ENCODE results near the gene ZCCHC9. TPM values are rescaled to one million over a fixed set of nuclear protein-coding genes. Genes with fewer than 3 reads are reported as not detected.
"Not testable (repeated sequence)": the region's sequence is repeated elsewhere in the genome, so short reads cannot be mapped to it uniquely, and the experiment has no call there.

Gene ZCCHC9
- total and polyA plus RNA-seq, 9 donors, result 14.7 to 27.8 (median 20.7) TPM

GRCh38 chr5:81269751-81270393 lies 31.5 kb upstream of the ZCCHC9 start:
- no peaks in the 10 kb centered on the region for H3K36me3 ChIP-seq
- H3K27ac ChIP-seq, result no peak overlapping the region
- H3K9me3 ChIP-seq, result no peaks in the 10 kb centered on the region
- no peak for DNase-seq
- WGBS, 3 donors, result 95 to 96% (median 95%) methylated on average over 8 of the region's 8 CpGs
- no peaks in the 10 kb centered on the region for H3K27me3 ChIP-seq
- H3K4me1 ChIP-seq (ENCODE audit: insufficient read depth), result peaks cover 1% of the 10 kb centered on the region
- intact Hi-C loops (cut with DNase I), result no loop called here
- no peak for TF ChIP-seq EP300 (IDR thresholded peaks at IDR 0.05)
- no peak for TF ChIP-seq POLR2A (IDR thresholded peaks at IDR 0.05)
- TF ChIP-seq CTCF (IDR thresholded peaks at IDR 0.05), result no peak
- H3K4me3 ChIP-seq, result no peak overlapping the region

GRCh38 chr5:81270394-81271027 lies 30.9 kb upstream of the ZCCHC9 start:
- intact Hi-C loops (cut with DNase I); H3K27me3 ChIP-seq: not testable (repeated sequence)

GRCh38 chr5:81283976-81284375 lies 17.4 kb upstream of the ZCCHC9 start:
- H3K27ac ChIP-seq, result no peak overlapping the region
- intact Hi-C loops (cut with DNase I), result no loop called here
- no peaks in the 10 kb centered on the region for H3K36me3 ChIP-seq
- no peak for DNase-seq
- no peaks in the 10 kb centered on the region for H3K9me3 ChIP-seq
- no peaks in the 10 kb centered on the region for H3K4me1 ChIP-seq (ENCODE audit: insufficient read depth)
- 94 to 100% (median 100%) methylated on average over 1 of the region's 1 CpG for WGBS, 3 donors
- TF ChIP-seq CTCF (IDR thresholded peaks at IDR 0.05) (no peak), POLR2A (IDR thresholded peaks at IDR 0.05) (no peak), EP300 (IDR thresholded peaks at IDR 0.05) (no peak)
- H3K4me3 ChIP-seq, result no peak overlapping the region
- H3K27me3 ChIP-seq, result no peaks in the 10 kb centered on the region

More at GRCh38 chr5:81270394-81271027, 30.9 kb upstream of the ZCCHC9 start:
- H3K36me3 ChIP-seq; DNase-seq; H3K4me1 ChIP-seq (ENCODE audit: insufficient read depth); H3K27ac ChIP-seq; H3K9me3 ChIP-seq; H3K4me3 ChIP-seq: not testable (repeated sequence)
- 98 to 100% (median 100%) methylated on average over 2 of the region's 2 CpGs for WGBS, 3 donors

GRCh38 chr5:81286059-81286617 lies 15.2 kb upstream of the ZCCHC9 start:
- H3K27me3 ChIP-seq, result no peaks in the 10 kb centered on the region
- no peak for DNase-seq
- no peak for TF ChIP-seq CTCF (IDR thresholded peaks at IDR 0.05)
- TF ChIP-seq POLR2A (IDR thresholded peaks at IDR 0.05), result no peak
- no peak for TF ChIP-seq EP300 (IDR thresholded peaks at IDR 0.05)
- H3K9me3 ChIP-seq, result no peaks in the 10 kb centered on the region
- intact Hi-C loops (cut with DNase I), result no loop called here
- no peak overlapping the region for H3K4me3 ChIP-seq
- H3K4me1 ChIP-seq (ENCODE audit: insufficient read depth), result no peaks in the 10 kb centered on the region
- 69 to 88% (median 72%) methylated on average over 3 of the region's 3 CpGs for WGBS, 3 donors
- H3K27ac ChIP-seq, result no peak overlapping the region
- no peaks in the 10 kb centered on the region for H3K36me3 ChIP-seq

GRCh38 chr5:81288021-81288433 lies 13.4 kb upstream of the ZCCHC9 start:
- TF ChIP-seq CTCF (IDR thresholded peaks at IDR 0.05) (no peak), POLR2A (IDR thresholded peaks at IDR 0.05) (no peak), EP300 (IDR thresholded peaks at IDR 0.05) (no peak)
- 86 to 88% (median 86%) methylated on average over 4 of the region's 4 CpGs for WGBS, 3 donors
- peaks cover 0 to 4% of the 10 kb centered on the region in 2 donors for H3K9me3 ChIP-seq
- intact Hi-C loops (cut with DNase I), result no loop called here
- H3K27ac ChIP-seq, result no peak overlapping the region
- no peak for DNase-seq
- no peak overlapping the region for H3K4me3 ChIP-seq
- H3K4me1 ChIP-seq (ENCODE audit: insufficient read depth), result no peaks in the 10 kb centered on the region
- no peaks in the 10 kb centered on the region for H3K36me3 ChIP-seq
- no peaks in the 10 kb centered on the region for H3K27me3 ChIP-seq

All from ovary (tissue), 9 donors.